ENCODE results near the gene QARS1. TPM values are rescaled to one million over a fixed set of nuclear protein-coding genes. Genes with fewer than 3 reads are reported as not detected.

QARS1 gene
- total and polyA plus RNA-seq, 12 donors, result 144 to 534 (median 272) TPM

DNA sequence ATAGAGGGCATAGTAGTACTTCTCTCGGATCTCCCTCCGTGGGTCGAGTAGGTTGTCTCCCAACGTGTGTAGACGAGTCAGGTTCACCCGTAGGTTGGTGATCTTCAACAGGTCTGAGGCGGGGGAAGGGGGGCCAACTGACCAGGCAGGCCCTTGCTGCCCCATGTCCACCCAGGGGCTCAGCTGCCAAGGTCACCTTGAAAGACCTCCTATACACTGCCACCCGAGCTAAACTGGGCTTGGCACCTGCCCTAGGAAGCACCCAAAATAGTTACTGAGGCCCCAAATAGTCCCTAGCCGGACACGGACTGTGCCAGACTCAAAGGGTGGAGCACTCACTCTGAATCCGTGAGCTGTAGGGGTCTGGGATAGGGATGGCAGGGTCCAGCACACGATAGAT is 26.5 kb upstream of the QARS1 start:
- Histone ChIP-seq H3K9me3 (replicated peaks in 1 of 3) (no peaks in the 10 kb centered on the region), H3K4me1 (replicated peaks in 1 of 2) (peaks cover 11 to 28% of the 10 kb centered on the region in 2 donors), H3K27me3 (no peaks in the 10 kb centered on the region), H3K4me3 (no peak overlapping the region), H3K36me3 (replicated peaks in 1 of 2) (peaks cover 0 to 48% of the 10 kb centered on the region in 2 donors), H3K27ac (peak overlapping the region in 1 of 5 donors; percentile 96)
- intact Hi-C loops (cut with DNase I), result no loop called here
- 77 to 83% (median 80%) methylated on average over 7 to 12 of the region's 12 CpGs for WGBS, 4 donors
- no peak for DNase-seq
- TF ChIP-seq, protein P1, sequence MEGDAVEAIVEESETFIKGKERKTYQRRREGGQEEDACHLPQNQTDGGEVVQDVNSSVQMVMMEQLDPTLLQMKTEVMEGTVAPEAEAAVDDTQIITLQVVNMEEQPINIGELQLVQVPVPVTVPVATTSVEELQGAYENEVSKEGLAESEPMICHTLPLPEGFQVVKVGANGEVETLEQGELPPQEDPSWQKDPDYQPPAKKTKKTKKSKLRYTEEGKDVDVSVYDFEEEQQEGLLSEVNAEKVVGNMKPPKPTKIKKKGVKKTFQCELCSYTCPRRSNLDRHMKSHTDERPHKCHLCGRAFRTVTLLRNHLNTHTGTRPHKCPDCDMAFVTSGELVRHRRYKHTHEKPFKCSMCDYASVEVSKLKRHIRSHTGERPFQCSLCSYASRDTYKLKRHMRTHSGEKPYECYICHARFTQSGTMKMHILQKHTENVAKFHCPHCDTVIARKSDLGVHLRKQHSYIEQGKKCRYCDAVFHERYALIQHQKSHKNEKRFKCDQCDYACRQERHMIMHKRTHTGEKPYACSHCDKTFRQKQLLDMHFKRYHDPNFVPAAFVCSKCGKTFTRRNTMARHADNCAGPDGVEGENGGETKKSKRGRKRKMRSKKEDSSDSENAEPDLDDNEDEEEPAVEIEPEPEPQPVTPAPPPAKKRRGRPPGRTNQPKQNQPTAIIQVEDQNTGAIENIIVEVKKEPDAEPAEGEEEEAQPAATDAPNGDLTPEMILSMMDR (IDR thresholded peaks at IDR 0.05), result no peak
- TF ChIP-seq POLR2A (IDR thresholded peaks at IDR 0.05), result no peak

DNA sequence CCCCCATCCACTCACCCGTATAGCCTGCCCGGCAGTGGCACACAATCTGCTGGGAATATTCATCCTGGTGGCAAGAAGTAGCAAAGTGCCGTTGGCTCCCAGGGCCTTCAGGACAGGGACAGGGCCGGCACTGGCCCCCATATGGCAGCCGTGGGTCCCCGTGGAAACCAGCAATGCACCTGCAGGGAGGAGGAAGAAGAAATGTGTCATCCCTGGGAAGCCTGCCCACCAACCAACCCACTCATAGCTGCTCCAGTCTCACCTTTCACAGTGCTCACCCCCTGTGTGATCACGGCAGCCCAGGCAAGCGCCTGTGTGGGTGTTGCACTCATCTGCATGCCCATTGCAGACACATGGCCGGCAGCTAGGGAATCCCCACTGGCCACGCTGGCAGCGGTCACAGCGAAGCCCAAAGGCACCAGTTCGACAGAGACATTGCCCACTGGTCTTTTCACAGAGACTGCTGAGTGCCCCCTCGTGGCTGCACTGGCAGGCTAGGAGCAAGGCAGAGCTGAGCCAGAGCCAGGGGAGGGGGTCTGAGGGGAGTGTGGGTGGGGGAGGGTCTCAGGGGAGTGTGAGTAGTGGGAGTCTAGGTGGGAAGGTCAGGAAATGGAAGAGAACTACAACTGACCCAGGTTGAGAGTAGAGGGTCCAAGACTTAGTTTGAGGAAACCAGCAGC is 20.6 kb upstream of the QARS1 start:
- H3K9me3 ChIP-seq (replicated peaks in 1 of 3), result no peaks in the 10 kb centered on the region
- H3K4me1 ChIP-seq (replicated peaks in 1 of 2), result peaks cover under 1 to 2% of the 10 kb centered on the region in 2 donors
- H3K36me3 ChIP-seq (replicated peaks in 1 of 2), result peaks cover 0 to 88% of the 10 kb centered on the region in 2 donors
- DNase-seq, result no peak
- intact Hi-C loops (cut with DNase I), result no loop called here
- WGBS, 4 donors, result 70 to 82% (median 75%) methylated on average over 8 to 14 of the region's 14 CpGs
- no peak for TF ChIP-seq POLR2A (IDR thresholded peaks at IDR 0.05)
- TF ChIP-seq, protein P1 (IDR thresholded peaks at IDR 0.05), result no peak
- H3K27me3 ChIP-seq, result no peaks in the 10 kb centered on the region
- H3K27ac ChIP-seq, result peak overlapping the region in 1 of 5 donors; percentile 13
- H3K4me3 ChIP-seq, result no peak overlapping the region

DNA sequence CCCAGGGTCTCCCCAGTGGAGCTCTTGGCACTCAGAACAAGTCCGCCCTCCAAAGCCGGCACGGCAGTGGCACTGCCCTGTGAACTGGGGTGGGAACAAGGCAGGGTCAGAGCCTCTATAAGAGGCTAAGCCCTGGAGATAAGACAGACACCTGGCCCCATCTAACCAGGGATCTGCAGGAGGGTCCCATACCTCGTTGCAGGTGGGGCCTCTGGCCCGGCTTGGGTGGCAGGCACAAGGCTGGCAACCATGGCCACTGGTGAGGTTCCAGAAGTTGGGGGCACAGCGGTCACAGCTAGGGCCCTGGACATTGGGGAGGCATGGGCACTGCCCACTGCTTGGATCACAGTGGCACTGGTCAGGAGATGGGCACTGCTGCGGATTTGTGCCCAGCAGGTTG is 19.6 kb upstream of the QARS1 start:
- TF ChIP-seq, protein P1 (IDR thresholded peaks at IDR 0.05), result no peak
- no peak for TF ChIP-seq POLR2A (IDR thresholded peaks at IDR 0.05)
- 68 to 85% (median 83%) methylated on average over 3 to 7 of the region's 7 CpGs for WGBS, 4 donors

DNA sequence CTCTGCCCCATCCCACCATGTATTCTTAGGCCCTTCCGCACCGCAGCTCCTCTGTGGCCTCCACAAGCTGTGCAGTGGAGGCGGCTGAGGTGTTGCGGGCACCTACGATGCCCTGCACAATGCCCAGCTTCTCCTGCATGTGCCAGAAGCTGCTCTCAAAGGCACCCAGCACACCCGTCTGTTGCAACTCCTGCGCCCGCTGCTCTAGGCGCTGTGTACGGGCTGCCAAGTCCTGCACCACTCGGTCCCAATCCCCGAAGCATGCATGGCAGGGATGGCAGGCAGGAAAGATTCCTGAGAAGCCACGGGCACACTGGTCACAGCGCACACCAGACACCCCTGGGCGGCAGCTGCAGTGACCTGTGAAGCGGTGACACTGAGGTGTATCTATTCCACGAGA is 19.1 kb upstream of the QARS1 start:
- no peak for DNase-seq
- Histone ChIP-seq H3K9me3 (replicated peaks in 1 of 3) (no peaks in the 10 kb centered on the region), H3K27me3 (no peaks in the 10 kb centered on the region), H3K4me3 (no peak overlapping the region), H3K36me3 (replicated peaks in 1 of 2) (peaks cover 0 to 77% of the 10 kb centered on the region in 2 donors), H3K4me1 (replicated peaks in 1 of 2) (peaks cover 15 to 16% of the 10 kb centered on the region in 2 donors), H3K27ac (no peak overlapping the region)
- no peak for TF ChIP-seq POLR2A (IDR thresholded peaks at IDR 0.05)
- TF ChIP-seq, protein P1 (IDR thresholded peaks at IDR 0.05), result no peak
- WGBS, 4 donors, result 91 to 94% (median 93%) methylated on average over 9 to 17 of the region's 17 CpGs
- intact Hi-C loops (cut with DNase I), result no loop called here

More for the DNA sequence above, 19.6 kb upstream of the QARS1 start:
- DNase-seq, result no peak
- H3K27me3 ChIP-seq, result no peaks in the 10 kb centered on the region
- no peak overlapping the region for H3K4me3 ChIP-seq
- peaks cover 9 to 11% of the 10 kb centered on the region in 2 donors for H3K4me1 ChIP-seq (replicated peaks in 1 of 2)
- intact Hi-C loops (cut with DNase I), result no loop called here
- no peak overlapping the region for H3K27ac ChIP-seq
- peaks cover 0 to 79% of the 10 kb centered on the region in 2 donors for H3K36me3 ChIP-seq (replicated peaks in 1 of 2)
- H3K9me3 ChIP-seq (replicated peaks in 1 of 3), result no peaks in the 10 kb centered on the region

Measured in adrenal gland (tissue), 12 donors.